Caco-2 (cell line): Measurements from ENCODE around the gene UNC13C. TPM values are rescaled to one million over a fixed set of nuclear protein-coding genes. Genes with fewer than 3 reads are reported as not detected.

Experiments used
- BruUV-seq: library from RNA; stranded (reverse); fragments of 400-500 nt; replicated peaks from 2 replicates; lab custom pipeline; 2021; lab: Mats Ljungman, UMichigan
- CTCF ChIA-PET: fragments of 300-600 bp; sonication (Branson Sonifier 250); formaldehyde crosslinking; loops from one replicate; lab custom pipeline; 2022; ENCODE audit warnings: antibody characterized with exemption; lab: Charles Lee
- POLR2A ChIA-PET: fragments of 300-600 bp; sonication (Branson Sonifier 250); formaldehyde crosslinking; loops from one replicate; lab custom pipeline; 2022; ENCODE audit warnings: antibody characterized with exemption; lab: Charles Lee
- DNase-seq, 2 experiments: peaks; one replicate each; pipeline versions ENCODE4 v3.0.0 to v3.0.0-alpha.2; 2020 to 2022
- H3K27me3 ChIP-seq: replicated peaks from 2 replicates; pipeline ENCODE4 v1.6.0; 2011; ENCODE audit warnings: low read length; ENCODE audit not compliant: control insufficient read depth, insufficient read depth
- H3K36me3 ChIP-seq: 2 replicates; pipeline ENCODE4 v1.5.1; 2011; ENCODE audit warnings: low read length; ENCODE audit not compliant: control insufficient read depth, insufficient read depth
- H3K4me1 ChIP-seq: fragments of 250-450 bp; sonication (Bioruptor Pico); 2 replicates; pipeline ENCODE4 v1.5.1; 2020; ENCODE audit warnings: mild to moderate bottlenecking
- H3K4me3 ChIP-seq: 2 replicates; pipeline ENCODE4 v1.5.1; 2011; ENCODE audit warnings: low read depth, mild to moderate bottlenecking, control low read depth, low read length
- H3K9me3 ChIP-seq: fragments of 250-450 bp; sonication (Bioruptor Pico); 2 replicates; pipeline ENCODE4 v1.5.1; 2020; ENCODE audit warnings: mild to moderate bottlenecking, moderate library complexity
- H3K27ac Mint-ChIP-seq: one replicate; pipeline ENCODE4 v1.8.0; 2022; ENCODE audit warnings: mixed read lengths; ENCODE audit not compliant: unreplicated experiment
- H3K27me3 Mint-ChIP-seq: one replicate; pipeline ENCODE4 v1.8.0; 2022; ENCODE audit warnings: mixed read lengths; ENCODE audit not compliant: insufficient read depth, unreplicated experiment
- H3K36me3 Mint-ChIP-seq: one replicate; pipeline ENCODE4 v1.8.0; 2022; ENCODE audit warnings: mild to moderate bottlenecking, mixed read lengths; ENCODE audit not compliant: insufficient read depth, unreplicated experiment
- H3K4me1 Mint-ChIP-seq: one replicate; pipeline ENCODE4 v1.8.0; 2022; ENCODE audit warnings: low read depth, mixed read lengths; ENCODE audit not compliant: unreplicated experiment
- H3K4me3 Mint-ChIP-seq: one replicate; pipeline ENCODE4 v1.8.0; 2022; ENCODE audit warnings: mild to moderate bottlenecking, moderate library complexity, mixed read lengths; ENCODE audit not compliant: unreplicated experiment
- H3K9me3 Mint-ChIP-seq: one replicate; pipeline ENCODE4 v1.8.0; 2022; ENCODE audit warnings: mixed read lengths; ENCODE audit not compliant: unreplicated experiment
- CTCF ChIP-seq, 2 experiments: fragments of 200-600 bp in 1 of 2; IDR thresholded peaks; 1 replicate in 1 of 2; 2 replicates in 1 of 2; pipeline versions ENCODE4 v1.5.1 to v1.8.0; 2011 to 2022; ENCODE audit warnings: antibody characterized with exemption in 1 of 2, control low read depth in 1 of 2, inconsistent platforms in 1 of 2, low read depth in 1 of 2, low read length in 1 of 2, mild to moderate bottlenecking in 1 of 2, moderate library complexity in 1 of 2; ENCODE audit not compliant: insufficient read depth in 1 of 2, severe bottlenecking in 1 of 2, unreplicated experiment in 1 of 2
- intact Hi-C: fragments of 100-400 bp; cut with micrococcal nuclease; formaldehyde crosslinking; loops from one replicate; pipeline ENCODE4 v1.10.0; 2022; ENCODE audit not compliant: unreplicated experiment
- total RNA-seq: library from RNA; stranded (reverse); gene quantifications from 2 replicates; pipeline ENCODE4 v1.2.3, GENCODE V29; 2022

UNC13C gene
- total RNA-seq, 1 experiment from 2014 or later = 2.9 TPM

- Mint-ChIP-seq H3K9me3 (no peaks in the 10 kb centered on the region), H3K4me3 (no peak overlapping the region), H3K4me1 (no peaks in the 10 kb centered on the region), H3K36me3 (no peaks in the 10 kb centered on the region), H3K27ac (no peak overlapping the region), H3K27me3 (no peaks in the 10 kb centered on the region)
- ChIA-PET CTCF (no interaction called here), POLR2A (no interaction called here)
- H3K36me3 ChIP-seq = no peaks in the 10 kb centered on the region
- BruUV-seq = no TSS peak
- H3K27me3 ChIP-seq = no peaks in the 10 kb centered on the region
- no peaks in the 10 kb centered on the region for H3K4me1 ChIP-seq
- H3K9me3 ChIP-seq = no peaks in the 10 kb centered on the region
- intact Hi-C loops = no loop called here
- DNase-seq = no peak
- no peak for TF ChIP-seq CTCF (IDR thresholded peaks at IDR 0.05; ENCODE audit: insufficient read depth in 1 of 2, low read depth in 1 of 2, low read length in 1 of 2, severe bottlenecking in 1 of 2, unreplicated experiment in 1 of 2)
- H3K4me3 ChIP-seq = no peak overlapping the region
Observed at GRCh38 chr15:54322341-54322740, 344.1 kb downstream of the UNC13C start.

GRCh38 chr15:54345301-54345700 is 367.1 kb downstream of the UNC13C start:
- no TSS peak for BruUV-seq
- no peak for TF ChIP-seq CTCF (IDR thresholded peaks at IDR 0.05; ENCODE audit: insufficient read depth in 1 of 2, low read depth in 1 of 2, low read length in 1 of 2, severe bottlenecking in 1 of 2, unreplicated experiment in 1 of 2)

GRCh38 chr15:54345827-54346226 is 367.6 kb downstream of the UNC13C start:
- POLR2A ChIA-PET = no interaction called here
- no peaks in the 10 kb centered on the region for H3K27me3 ChIP-seq
- no peaks in the 10 kb centered on the region for H3K36me3 Mint-ChIP-seq
- H3K27me3 Mint-ChIP-seq = no peaks in the 10 kb centered on the region
- no TSS peak for BruUV-seq
- CTCF ChIA-PET = no interaction called here
- H3K4me1 Mint-ChIP-seq = no peaks in the 10 kb centered on the region
- no peaks in the 10 kb centered on the region for H3K36me3 ChIP-seq
- no peaks in the 10 kb centered on the region for H3K9me3 ChIP-seq
- no peak overlapping the region for H3K4me3 ChIP-seq
- no peaks in the 10 kb centered on the region for H3K9me3 Mint-ChIP-seq
- TF ChIP-seq CTCF (IDR thresholded peaks at IDR 0.05; ENCODE audit: insufficient read depth in 1 of 2, low read depth in 1 of 2, low read length in 1 of 2, severe bottlenecking in 1 of 2, unreplicated experiment in 1 of 2) = no peak
- no peak overlapping the region for H3K27ac Mint-ChIP-seq
- DNase-seq = no peak
- H3K4me3 Mint-ChIP-seq = no peak overlapping the region
- H3K4me1 ChIP-seq = no peaks in the 10 kb centered on the region
- intact Hi-C loops = no loop called here

More at GRCh38 chr15:54345301-54345700, 367.1 kb downstream of the UNC13C start:
- POLR2A ChIA-PET = no interaction called here
- Histone ChIP-seq H3K27me3 (no peaks in the 10 kb centered on the region), H3K4me3 (no peak overlapping the region), H3K9me3 (no peaks in the 10 kb centered on the region), H3K36me3 (no peaks in the 10 kb centered on the region), H3K4me1 (no peaks in the 10 kb centered on the region)
- Mint-ChIP-seq H3K4me3 (no peak overlapping the region), H3K36me3 (no peaks in the 10 kb centered on the region), H3K27ac (no peak overlapping the region), H3K27me3 (no peaks in the 10 kb centered on the region), H3K4me1 (no peaks in the 10 kb centered on the region), H3K9me3 (no peaks in the 10 kb centered on the region)
- intact Hi-C loops = no loop called here
- DNase-seq = no peak
- CTCF ChIA-PET = no interaction called here
